Natural killer cell (primary cell): Measurements from ENCODE around the gene LLCFC1. TPM values are rescaled to one million over a fixed set of nuclear protein-coding genes. Genes with fewer than 3 reads are reported as not detected.

Source experiments
- ATAC-seq, 3 donors: fragments of 150-1000 bp in 2 of 3; fragments of 200-7000 bp in 1 of 3; cut with Tn5 transposase; 1 replicate in 1 of 3; 2 replicates in 2 of 3; pipeline ENCODE4 v1.10.0; 2021; ENCODE audit warnings: mild to moderate bottlenecking in 2 of 3, moderate library complexity in 2 of 3
- DNase-seq, 2 donors: peaks; one replicate each; pipeline versions ENCODE4 v3.0.0 to v3.0.0-alpha.2; 2013 to 2021; ENCODE audit warnings: mixed read lengths in 1 of 2
- H3K27ac ChIP-seq: one replicate; pipeline ENCODE4 v1.5.1; 2013; ENCODE audit warnings: mild to moderate bottlenecking, low read length
- H3K27me3 ChIP-seq: one replicate; pipeline ENCODE4 v1.6.1; 2013; ENCODE audit warnings: low read length; ENCODE audit not compliant: control insufficient read depth, insufficient read depth
- H3K36me3 ChIP-seq: one replicate; pipeline ENCODE4 v1.6.1; 2013; ENCODE audit warnings: low read length; ENCODE audit not compliant: control insufficient read depth, insufficient read depth
- H3K4me1 ChIP-seq: one replicate; pipeline ENCODE4 v1.6.1; 2013; ENCODE audit warnings: low read length; ENCODE audit not compliant: control insufficient read depth, insufficient read depth
- H3K4me3 ChIP-seq: one replicate; pipeline ENCODE4 v1.5.1; 2013; ENCODE audit warnings: low read length
- H3K9me3 ChIP-seq: one replicate; pipeline ENCODE4 v1.6.1; 2013; ENCODE audit warnings: low read length; ENCODE audit not compliant: control insufficient read depth, insufficient read depth
- H3K27ac Mint-ChIP-seq, 2 donors: one replicate each; pipeline ENCODE4 v1.8.0; 2022; ENCODE audit warnings: mild to moderate bottlenecking in 2 of 2, mixed read lengths in 2 of 2, moderate library complexity in 1 of 2
- H3K27me3 Mint-ChIP-seq, 2 donors: one replicate each; pipeline ENCODE4 v1.8.0; 2022; ENCODE audit warnings: low read depth in 2 of 2, mixed read lengths in 2 of 2
- H3K36me3 Mint-ChIP-seq: one replicate; pipeline ENCODE4 v1.8.0; 2022; ENCODE audit warnings: mixed read lengths
- H3K4me1 Mint-ChIP-seq, 2 donors: one replicate each; pipeline ENCODE4 v1.8.0; 2022; ENCODE audit warnings: mixed read lengths in 2 of 2
- H3K4me3 Mint-ChIP-seq: one replicate; pipeline ENCODE4 v1.8.0; 2022; ENCODE audit warnings: mild to moderate bottlenecking, moderate library complexity, mixed read lengths
- H3K9me3 Mint-ChIP-seq, 2 donors: one replicate each; pipeline ENCODE4 v1.8.0; 2022; ENCODE audit warnings: mixed read lengths in 2 of 2
- CTCF ChIP-seq: fragments of 200-600 bp; IDR thresholded peaks from one replicate; pipeline ENCODE4 v1.8.0; 2022; ENCODE audit warnings: antibody characterized with exemption
- WGBS: methylation state at CpG from one replicate; pipeline ENCODE4 v1.1.7; 2013; ENCODE audit warnings: missing lambda C conversion rate; ENCODE audit not compliant: insufficient coverage; 5-methylcytosine and 5-hydroxymethylcytosine counted together
- intact Hi-C: fragments of 100-400 bp; cut with micrococcal nuclease; formaldehyde crosslinking; loops from one replicate; pipeline ENCODE4 v1.14.2; 2022
- total RNA-seq, 4 donors: library from RNA; stranded (reverse); fragments of 120-200 nt in 1 of 4; gene quantifications; one replicate each; pipeline versions ENCODE4 v1.2.3 to v1.2.4, GENCODE V29; 2013 to 2022

LLCFC1 gene
- total RNA-seq, 3 donors from 2014 or later (not counting 1 experiment from before 2014, with no cell fraction given) = not detected

- Histone ChIP-seq H3K27me3 (no peaks in the 10 kb centered on the region), H3K27ac (no peak overlapping the region), H3K36me3 (no peaks in the 10 kb centered on the region), H3K4me1 (no peaks in the 10 kb centered on the region), H3K9me3 (no peaks in the 10 kb centered on the region), H3K4me3 (no peak overlapping the region)
- intact Hi-C loops = no loop called here
- WGBS = 93% methylated on average over 10 of the region's 10 CpGs
- Mint-ChIP-seq H3K27me3 (peaks cover 0 to 8% of the 10 kb centered on the region in 2 donors), H3K4me3 (no peak overlapping the region), H3K36me3 (no peaks in the 10 kb centered on the region), H3K27ac (no peak overlapping the region), H3K9me3 (no peaks in the 10 kb centered on the region), H3K4me1 (no peaks in the 10 kb centered on the region)
- no peak for TF ChIP-seq CTCF
- DNase-seq (no peak), ATAC-seq (no peak)
Measured at GRCh38 chr7:142891490-142892082, 47.7 kb upstream of the LLCFC1 start.

GRCh38 chr7:142892951-142893350 is 46.3 kb upstream of the LLCFC1 start:
- Histone ChIP-seq H3K4me3 (no peak overlapping the region), H3K27ac (no peak overlapping the region), H3K4me1 (no peaks in the 10 kb centered on the region), H3K27me3 (no peaks in the 10 kb centered on the region), H3K9me3 (no peaks in the 10 kb centered on the region), H3K36me3 (no peaks in the 10 kb centered on the region)
- WGBS = 88% methylated on average over 5 of the region's 5 CpGs
- Mint-ChIP-seq H3K36me3 (no peaks in the 10 kb centered on the region), H3K27me3 (peaks cover 0 to 15% of the 10 kb centered on the region in 2 donors), H3K4me3 (no peak overlapping the region), H3K4me1 (no peaks in the 10 kb centered on the region), H3K9me3 (no peaks in the 10 kb centered on the region), H3K27ac (no peak overlapping the region)
- intact Hi-C loops = no loop called here
- ATAC-seq (no peak), DNase-seq (no peak)
- no peak for TF ChIP-seq CTCF

GRCh38 chr7:142894112-142894984 is 44.9 kb upstream of the LLCFC1 start:
- no peaks in the 10 kb centered on the region for H3K9me3 ChIP-seq
- H3K27ac ChIP-seq = no peak overlapping the region
- no peaks in the 10 kb centered on the region for H3K4me1 ChIP-seq
- ATAC-seq = no peak
- Mint-ChIP-seq H3K4me3 (no peak overlapping the region), H3K4me1 (no peaks in the 10 kb centered on the region), H3K9me3 (no peaks in the 10 kb centered on the region), H3K27me3 (peaks cover 0 to 18% of the 10 kb centered on the region in 2 donors), H3K36me3 (no peaks in the 10 kb centered on the region), H3K27ac (no peak overlapping the region)
- intact Hi-C loops = no loop called here
- H3K36me3 ChIP-seq = no peaks in the 10 kb centered on the region
- no peak for TF ChIP-seq CTCF
- no peak for DNase-seq
- H3K4me3 ChIP-seq = no peak overlapping the region
- H3K27me3 ChIP-seq = no peaks in the 10 kb centered on the region
- 84% methylated on average over 10 of the region's 12 CpGs for WGBS
